HepG2 (cell line): ENCODE measurements around the gene DMXL1. TPM values are rescaled to one million over a fixed set of nuclear protein-coding genes. Genes with fewer than 3 reads are reported as not detected.

Source experiments
- DMAP1 ChIP-seq: IDR thresholded peaks from 2 replicates; pipeline ENCODE4 v1.6.1; 2016
- ELF4 ChIP-seq: sonication (generic); formaldehyde crosslinking; IDR thresholded peaks from 2 replicates; pipeline ENCODE4 v1.5.0; 2020; ENCODE audit warnings: missing genetic modification reagents, mild to moderate bottlenecking, moderate library complexity, borderline replicate concordance
- FOXA3 ChIP-seq: IDR thresholded peaks from 2 replicates; pipeline ENCODE4 v1.6.1; 2016; ENCODE audit warnings: missing genetic modification reagents, missing compliant biosample characterization
- GMEB2 ChIP-seq: IDR thresholded peaks from 2 replicates; pipeline ENCODE4 v1.6.1; 2016; ENCODE audit warnings: missing biosample characterization, missing genetic modification reagents, low read depth
- GZF1 ChIP-seq: sonication (generic); formaldehyde crosslinking; IDR thresholded peaks from 2 replicates; pipeline ENCODE4 v1.5.1; 2020; ENCODE audit warnings: mild to moderate bottlenecking, missing genetic modification reagents
- HDAC1 ChIP-seq: sonication (generic); formaldehyde crosslinking; IDR thresholded peaks from 2 replicates; pipeline ENCODE4 v1.5.1; 2020; ENCODE audit warnings: mild to moderate bottlenecking, missing genetic modification reagents
- HIVEP1 ChIP-seq: sonication (generic); formaldehyde crosslinking; IDR thresholded peaks from 2 replicates; pipeline ENCODE4 v1.4.0; 2020; ENCODE audit warnings: mild to moderate bottlenecking, missing genetic modification reagents
- HNF4A ChIP-seq: sonication (generic); formaldehyde crosslinking; IDR thresholded peaks from 2 replicates; pipeline ENCODE4 v1.4.0; 2020; ENCODE audit warnings: missing genetic modification reagents
- NCOA2 ChIP-seq: sonication (generic); formaldehyde crosslinking; IDR thresholded peaks from 2 replicates; pipeline ENCODE4 v1.8.0; 2022; ENCODE audit warnings: inconsistent platforms
- NR2C2 ChIP-seq: sonication (generic); formaldehyde crosslinking; IDR thresholded peaks from 2 replicates; pipeline ENCODE4 v1.4.0; 2020; ENCODE audit warnings: missing genetic modification reagents, mild to moderate bottlenecking, moderate library complexity, borderline replicate concordance
- NR2F6 ChIP-seq, 2 experiments: IDR thresholded peaks; 2 replicates each; pipeline ENCODE4 v1.6.1; 2016; ENCODE audit warnings: antibody characterized with exemption in 1 of 2, mild to moderate bottlenecking in 1 of 2
- STAT6 ChIP-seq: sonication (generic); formaldehyde crosslinking; IDR thresholded peaks from 2 replicates; pipeline ENCODE4 v1.4.0; 2020; ENCODE audit warnings: missing genetic modification reagents, mild to moderate bottlenecking, borderline replicate concordance
- ZBTB49 ChIP-seq: sonication (generic); formaldehyde crosslinking; IDR thresholded peaks from 2 replicates; pipeline ENCODE4 v1.4.0; 2020; ENCODE audit warnings: missing genetic modification reagents, borderline replicate concordance
- ZBTB7A ChIP-seq: sonication (generic); formaldehyde crosslinking; IDR thresholded peaks from 2 replicates; pipeline ENCODE4 v1.8.0; 2022; ENCODE audit warnings: mild to moderate bottlenecking, missing genetic modification reagents
- ZNF143 ChIP-seq: sonication (generic); formaldehyde crosslinking; IDR thresholded peaks from 2 replicates; pipeline ENCODE4 v1.4.0; 2020; ENCODE audit warnings: missing genetic modification reagents
- ZNF205 ChIP-seq: IDR thresholded peaks from 2 replicates; pipeline ENCODE4 v1.6.1; 2018; ENCODE audit warnings: missing biosample characterization, missing genetic modification reagents
- ZNF441 ChIP-seq: sonication (generic); formaldehyde crosslinking; IDR thresholded peaks from 2 replicates; pipeline ENCODE4 v1.7.0; 2021; ENCODE audit warnings: missing genetic modification reagents, borderline replicate concordance
- ZNF451 ChIP-seq: sonication (generic); formaldehyde crosslinking; IDR thresholded peaks from 2 replicates; pipeline ENCODE4 v1.5.0; 2020; ENCODE audit warnings: mild to moderate bottlenecking, missing genetic modification reagents
- ZNF556 ChIP-seq: sonication (generic); formaldehyde crosslinking; IDR thresholded peaks from 2 replicates; pipeline ENCODE4 v1.4.0; 2020; ENCODE audit warnings: mild to moderate bottlenecking, missing genetic modification reagents, borderline replicate concordance
- ZNF605 ChIP-seq: sonication (generic); formaldehyde crosslinking; IDR thresholded peaks from 2 replicates; pipeline ENCODE4 v1.8.0; 2022; ENCODE audit warnings: mild to moderate bottlenecking, missing genetic modification reagents
- ZNF777 ChIP-seq: sonication (generic); formaldehyde crosslinking; IDR thresholded peaks from 2 replicates; pipeline ENCODE4 v1.4.0; 2020; ENCODE audit warnings: missing genetic modification reagents
- ZSCAN21 ChIP-seq: sonication (generic); formaldehyde crosslinking; IDR thresholded peaks from 2 replicates; pipeline ENCODE4 v1.8.0; 2022; ENCODE audit warnings: mild to moderate bottlenecking, missing genetic modification reagents, moderate library complexity, borderline replicate concordance
- polyA plus RNA-seq, 8 experiments: library from polyadenylated mRNA; depleted of rRNA in 3 of 8; stranded (reverse) in 7 of 8; unstranded in 1 of 8; fragments of >200 nt; fragmentation: Illumina TruSeq in 4 of 8; extraction: Trizol in 4 of 8; gene quantifications; 2 replicates each; pipeline versions ENCODE4 v1.2.1 to v1.2.3, GENCODE V29; 2011 to 2016; ENCODE audit warnings: low read depth in 4 of 8, missing spikeins in 1 of 8, mixed read lengths in 1 of 8; ENCODE audit not compliant: insufficient read depth in 1 of 8
- total RNA-seq, 5 experiments: library from RNA; depleted of rRNA; stranded (reverse); fragments of >200 nt; fragmentation: Illumina TruSeq; extraction: Trizol; gene quantifications; 2 replicates each; pipeline ENCODE4 v1.2.3, GENCODE V29; 2016; ENCODE audit warnings: low read depth in 1 of 5
- TF ChIP-seq, protein P1 (sequence below): sonication (generic); formaldehyde crosslinking; conservative IDR thresholded peaks from 2 replicates; pipeline ENCODE4 v1.5.0; 2020; ENCODE audit warnings: missing genetic modification reagents
- TF ChIP-seq, protein P2 (sequence below): IDR thresholded peaks from 2 replicates; pipeline ENCODE4 v1.6.1; 2016

The DMXL1 gene
- total and polyA plus RNA-seq, 2 of the 13 experiments (the other 11 are each of a cell fraction or from before 2014, with no cell fraction given): 6.9 to 18.6 TPM

- TF ChIP-seq HIVEP1 (CRISPR knock-in tag) (peak; percentile 5; the same call in 1 of the 2 replicates), NR2F6 (IDR thresholded peaks at IDR 0.05) (peak; percentile 29), NR2F6 (CRISPR knock-in tag; IDR thresholded peaks at IDR 0.05) (0 out of 2 replicates have a peak, but pooled peaks have one; percentile 2), GMEB2 (CRISPR knock-in tag) (peak; percentile 53), ZBTB49 (CRISPR knock-in tag) (no peak), ZBTB7A (CRISPR knock-in tag) (no peak), HDAC1 (CRISPR knock-in tag) (0 out of 2 replicates have a peak, but pooled peaks have one; percentile 4), ZNF205 (CRISPR knock-in tag) (peak; percentile 96), NR2C2 (CRISPR knock-in tag) (peak; percentile 95), FOXA3 (CRISPR knock-in tag) (peak; percentile 50), ZNF605 (CRISPR knock-in tag) (peak; percentile 16; the same call in 1 of the 2 replicates), ZNF556 (CRISPR knock-in tag) (no peak), ELF4 (CRISPR knock-in tag) (peak; percentile 19; the same call in 1 of the 2 replicates), ZNF441 (CRISPR knock-in tag) (0 out of 2 replicates have a peak, but pooled peaks have one; percentile 18), ZNF143 (CRISPR knock-in tag) (peak; percentile 93), GZF1 (CRISPR knock-in tag) (no peak), NCOA2 (CRISPR knock-in tag) (peak; percentile 23; the same call in 1 of the 2 replicates), DMAP1 (0 out of 2 replicates have a peak, but pooled peaks have one; percentile 15), ZSCAN21 (CRISPR knock-in tag) (0 out of 2 replicates have a peak, but pooled peaks have one; percentile 16), STAT6 (CRISPR knock-in tag) (0 out of 2 replicates have a peak, but pooled peaks have one; percentile 25), ZNF777 (CRISPR knock-in tag) (no peak), HNF4A (CRISPR knock-in tag) (peak; percentile 76), ZNF451 (CRISPR knock-in tag) (no peak)
- TF ChIP-seq, protein P1, sequence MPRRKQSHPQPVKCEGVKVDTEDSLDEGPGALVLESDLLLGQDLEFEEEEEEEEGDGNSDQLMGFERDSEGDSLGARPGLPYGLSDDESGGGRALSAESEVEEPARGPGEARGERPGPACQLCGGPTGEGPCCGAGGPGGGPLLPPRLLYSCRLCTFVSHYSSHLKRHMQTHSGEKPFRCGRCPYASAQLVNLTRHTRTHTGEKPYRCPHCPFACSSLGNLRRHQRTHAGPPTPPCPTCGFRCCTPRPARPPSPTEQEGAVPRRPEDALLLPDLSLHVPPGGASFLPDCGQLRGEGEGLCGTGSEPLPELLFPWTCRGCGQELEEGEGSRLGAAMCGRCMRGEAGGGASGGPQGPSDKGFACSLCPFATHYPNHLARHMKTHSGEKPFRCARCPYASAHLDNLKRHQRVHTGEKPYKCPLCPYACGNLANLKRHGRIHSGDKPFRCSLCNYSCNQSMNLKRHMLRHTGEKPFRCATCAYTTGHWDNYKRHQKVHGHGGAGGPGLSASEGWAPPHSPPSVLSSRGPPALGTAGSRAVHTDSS (CRISPR knock-in tag): no peak
- TF ChIP-seq, protein P2, sequence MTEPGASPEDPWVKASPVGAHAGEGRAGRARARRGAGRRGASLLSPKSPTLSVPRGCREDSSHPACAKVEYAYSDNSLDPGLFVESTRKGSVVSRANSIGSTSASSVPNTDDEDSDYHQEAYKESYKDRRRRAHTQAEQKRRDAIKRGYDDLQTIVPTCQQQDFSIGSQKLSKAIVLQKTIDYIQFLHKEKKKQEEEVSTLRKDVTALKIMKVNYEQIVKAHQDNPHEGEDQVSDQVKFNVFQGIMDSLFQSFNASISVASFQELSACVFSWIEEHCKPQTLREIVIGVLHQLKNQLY (CRISPR knock-in tag): peak; percentile 53; the same call in 1 of the 2 replicates
Observed at GRCh38 chr5:119070578-119070827, 384 bp upstream of the DMXL1 start (continued).
